NAMALWA (cell line): ENCODE measurements around the gene HSD17B1.

Source experiments
- DNase-seq: peaks from one replicate; pipeline ENCODE4 v3.0.0-alpha.2; 2015; ENCODE audit warnings: low spot score

HSD17B1 gene

DNA sequence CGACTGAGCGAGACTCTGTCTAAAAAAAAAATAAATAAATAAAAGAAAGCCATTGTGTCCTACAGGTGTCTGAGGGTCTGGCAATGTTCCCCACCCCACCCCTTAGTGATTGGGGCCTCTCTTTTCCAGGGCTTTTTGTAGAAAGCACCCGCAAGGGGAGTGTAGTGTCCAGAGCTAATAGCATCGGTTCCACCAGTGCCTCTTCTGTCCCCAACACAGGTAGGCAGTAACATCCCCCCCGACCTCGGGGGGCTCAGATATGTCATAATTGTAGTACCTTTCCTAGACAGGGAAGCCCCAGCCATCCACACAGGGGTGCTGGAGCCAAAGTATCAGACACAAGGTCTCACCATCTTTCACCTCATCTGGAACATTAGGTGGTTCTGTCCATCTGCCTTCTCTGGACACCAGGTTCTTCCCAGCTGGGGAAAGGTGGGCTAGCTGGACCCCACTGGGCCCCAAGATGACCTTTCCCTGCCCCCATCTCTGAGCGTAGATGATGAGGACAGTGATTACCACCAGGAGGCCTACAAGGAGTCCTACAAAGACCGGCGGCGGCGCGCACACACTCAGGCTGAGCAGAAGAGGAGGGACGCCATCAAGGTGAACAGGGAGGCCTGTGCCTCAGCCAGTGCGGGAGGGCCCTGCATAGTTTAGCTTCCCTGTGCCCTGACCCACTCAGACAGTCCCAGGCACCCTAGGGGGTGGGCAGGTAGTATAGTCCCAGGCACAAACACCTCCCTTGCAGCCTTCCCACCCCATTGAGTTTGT is 15.8 kb downstream of the HSD17B1 start:
- no peak for DNase-seq

DNA sequence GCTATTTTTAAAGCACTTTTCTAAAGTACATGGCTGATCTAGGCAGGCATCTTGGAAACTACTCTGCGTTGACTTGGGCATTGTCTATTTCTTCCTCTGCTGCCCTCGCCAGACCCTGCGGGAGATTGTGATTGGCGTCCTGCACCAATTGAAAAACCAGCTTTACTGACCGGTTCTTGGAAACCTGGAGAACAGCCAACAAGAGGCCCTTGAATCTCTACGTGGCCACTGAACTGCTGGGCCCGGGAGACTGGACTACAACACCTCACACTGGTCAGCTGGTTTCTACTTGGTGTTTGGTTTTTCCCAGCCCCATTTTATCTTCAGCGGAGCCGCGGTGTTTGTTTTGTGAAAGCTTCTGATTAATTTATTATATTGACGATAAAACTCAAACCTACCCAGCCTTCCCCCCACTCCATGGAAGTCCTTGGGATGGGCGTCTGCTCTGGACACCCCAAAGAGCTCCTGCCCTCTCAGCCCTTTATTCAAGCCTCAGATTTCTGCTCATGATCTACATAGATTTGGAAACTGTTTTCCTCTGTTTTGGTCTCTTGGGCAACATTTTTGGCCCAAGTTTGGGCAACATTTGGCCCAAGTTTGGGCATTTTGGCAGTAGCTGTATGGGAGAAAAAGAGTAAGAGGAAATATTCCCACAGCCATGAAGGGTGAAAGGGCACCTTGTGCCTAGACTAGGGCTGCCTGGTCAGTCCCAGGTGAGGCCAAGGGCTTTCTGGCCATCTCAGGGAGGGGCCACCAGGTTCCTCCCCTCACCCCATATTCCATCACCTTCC is 18.9 kb downstream of the HSD17B1 start:
- DNase-seq: no peak

DNA sequence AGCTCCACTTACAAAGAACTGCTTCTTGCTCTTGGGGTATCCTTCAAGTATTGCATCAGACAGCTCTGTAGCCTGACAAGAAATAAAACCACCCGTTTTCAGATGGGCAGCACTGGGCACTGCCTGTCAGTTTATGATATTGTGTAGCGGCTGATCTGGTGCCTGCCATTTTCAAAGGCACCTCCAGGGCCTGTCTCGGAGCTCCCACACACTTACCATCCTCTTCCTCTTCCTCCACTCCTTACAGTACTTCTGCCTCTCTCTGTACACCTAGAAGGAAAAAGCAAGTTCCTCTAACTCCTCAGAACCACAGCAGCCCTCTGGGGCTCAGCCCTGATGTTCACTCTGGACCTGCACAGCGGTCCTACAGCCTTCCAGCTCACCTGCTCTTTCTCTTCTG is 20.4 kb downstream of the HSD17B1 start:
- DNase-seq: no peak

DNA sequence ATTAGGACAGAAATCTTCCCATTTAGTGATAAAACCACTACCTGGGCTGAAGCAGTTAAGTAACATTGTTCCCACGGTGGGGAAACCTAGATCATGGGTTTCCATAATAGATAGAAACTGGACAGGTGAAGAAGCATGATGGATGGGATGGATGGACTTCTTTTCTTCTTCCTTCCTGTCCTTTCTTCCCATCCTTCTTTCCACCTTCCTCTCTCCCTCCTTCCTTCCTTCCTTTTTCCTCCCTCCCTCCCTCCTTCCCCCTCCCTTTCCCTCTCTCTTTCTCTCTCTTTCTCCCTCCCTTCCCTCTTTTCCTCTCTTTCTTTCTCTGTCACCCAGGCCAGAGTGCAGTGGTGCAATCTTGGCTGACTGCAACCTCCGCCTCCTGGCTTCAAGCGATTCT is 21.7 kb downstream of the HSD17B1 start:
- DNase-seq: no peak

DNA sequence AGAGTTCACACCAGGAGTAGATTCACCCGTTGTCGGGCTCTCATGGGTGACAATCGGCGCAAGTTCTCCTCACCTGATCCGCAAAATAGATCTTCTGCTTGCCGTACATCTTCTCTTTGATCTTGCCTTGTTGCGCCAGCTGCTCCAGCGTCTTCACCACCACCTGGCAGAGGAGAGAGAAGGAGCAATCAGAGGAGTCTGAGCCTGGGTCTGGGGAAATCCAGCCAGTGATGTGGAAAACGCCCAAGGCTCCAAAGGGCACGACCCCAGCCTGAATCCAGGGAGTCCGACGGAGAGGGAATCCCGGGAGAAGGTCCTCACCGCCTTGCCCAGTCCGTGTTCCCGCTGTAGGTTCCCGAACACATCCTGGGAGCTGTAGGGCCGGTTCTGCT is 24.4 kb downstream of the HSD17B1 start:
- DNase-seq: peak; percentile 59

DNA sequence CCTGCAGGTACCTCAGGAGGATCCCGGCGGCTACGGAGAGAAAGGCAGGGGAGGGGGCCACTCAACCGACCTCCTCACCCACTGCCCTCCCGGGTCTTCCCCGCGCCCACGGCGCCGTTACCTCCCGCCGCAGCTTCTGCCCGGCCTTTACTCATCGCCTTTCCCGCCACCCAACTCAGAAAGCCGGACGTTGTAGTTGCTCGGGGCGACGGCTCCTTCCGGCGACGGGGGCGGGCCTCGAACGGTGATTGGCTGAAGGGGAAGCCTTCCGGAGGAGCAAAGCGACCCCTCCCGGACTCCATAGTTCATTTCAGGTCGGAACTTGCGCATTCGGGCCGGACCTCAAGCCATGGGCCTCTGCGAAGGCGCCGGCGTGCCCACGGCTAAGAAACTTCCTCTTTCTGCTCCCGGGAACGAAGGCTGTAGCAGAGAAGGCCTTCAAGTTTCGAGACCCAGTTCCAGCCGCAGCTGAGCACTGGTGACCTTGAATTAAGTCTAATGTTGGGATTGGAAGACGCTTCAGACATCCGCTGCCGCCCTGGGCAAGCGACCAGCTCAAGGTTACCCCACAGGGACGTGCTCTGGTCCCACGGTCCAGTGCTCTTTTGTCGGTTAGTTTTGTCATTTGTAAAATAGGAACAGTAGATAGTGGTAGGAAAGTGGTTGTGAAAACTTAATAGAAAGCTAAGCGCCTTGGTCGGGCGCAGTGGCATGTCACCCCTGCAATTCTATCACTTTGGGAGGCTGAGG is 25.0 kb downstream of the HSD17B1 start, which contains the start of gene PSMC3IP:
TSS of gene PSMC3IP (minus strand) at position 198 of the 750 bp plus-strand sequence. CDS start at position 155, 43 bp downstream.
- peak; percentile 96 for DNase-seq

DNA sequence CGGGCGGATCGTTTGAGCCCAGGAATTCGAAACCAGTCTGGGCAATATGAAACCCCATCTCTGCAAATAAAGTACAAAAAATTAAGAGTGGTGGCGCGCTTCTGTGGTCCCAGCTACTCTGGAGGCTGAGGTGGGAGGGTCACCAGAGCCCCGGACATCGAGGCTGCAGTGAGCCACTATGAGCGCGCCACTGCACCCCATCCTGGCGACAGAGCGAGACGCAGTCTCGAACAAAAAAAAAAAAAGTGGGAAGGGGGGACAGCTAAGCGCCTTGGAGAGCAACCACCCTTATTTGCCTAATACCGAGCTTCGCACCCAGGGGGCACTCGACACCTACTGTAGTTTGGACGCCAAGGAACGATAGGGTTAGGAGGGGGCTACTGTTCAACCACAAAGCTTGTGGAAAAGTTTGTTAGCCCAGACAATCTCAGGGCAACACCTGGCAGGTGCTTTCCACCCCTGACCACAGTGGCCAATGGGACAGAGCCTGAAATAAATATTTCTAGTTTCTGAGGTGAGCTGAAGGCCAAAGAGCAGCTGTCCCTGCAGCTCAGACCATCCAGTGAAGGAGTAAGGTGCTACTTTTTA is 25.7 kb downstream of the HSD17B1 start:
- DNase-seq: peak; percentile 91

DNA sequence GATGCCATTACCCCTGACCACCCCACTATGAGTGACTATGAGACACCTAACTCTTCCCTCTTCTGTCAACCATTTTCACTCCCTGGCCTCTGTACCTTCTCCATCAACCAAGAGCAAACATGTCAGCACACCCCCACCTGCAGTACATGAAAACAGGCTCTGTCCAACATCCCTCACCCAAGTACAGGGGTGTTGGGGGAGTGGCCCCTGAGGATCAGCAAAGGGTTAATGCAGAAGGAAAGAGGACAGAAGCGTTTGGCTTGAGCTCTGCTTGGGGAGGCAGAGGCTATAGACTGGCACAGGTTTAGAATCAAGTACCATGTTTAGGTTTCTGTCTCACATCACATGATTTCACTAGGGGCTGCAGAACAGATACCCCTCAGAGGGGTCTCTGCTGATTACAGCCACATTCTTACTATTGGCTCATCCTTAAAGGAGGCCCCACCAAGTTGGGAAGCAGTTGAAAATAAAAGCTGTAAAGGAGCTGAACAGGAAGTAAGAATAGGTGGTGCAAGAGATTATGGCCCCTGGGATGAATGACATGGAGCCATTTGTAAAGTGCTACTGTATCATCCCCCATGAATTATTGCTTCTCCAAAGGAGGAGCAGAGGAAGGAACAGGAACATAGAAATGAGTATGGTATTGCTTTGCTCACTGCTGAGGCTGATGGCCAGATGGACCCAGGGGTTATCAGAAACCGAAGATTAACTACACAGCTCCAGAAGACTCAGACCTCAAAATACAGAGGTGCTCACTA is 27.2 kb downstream of the HSD17B1 start:
- no peak for DNase-seq

DNA sequence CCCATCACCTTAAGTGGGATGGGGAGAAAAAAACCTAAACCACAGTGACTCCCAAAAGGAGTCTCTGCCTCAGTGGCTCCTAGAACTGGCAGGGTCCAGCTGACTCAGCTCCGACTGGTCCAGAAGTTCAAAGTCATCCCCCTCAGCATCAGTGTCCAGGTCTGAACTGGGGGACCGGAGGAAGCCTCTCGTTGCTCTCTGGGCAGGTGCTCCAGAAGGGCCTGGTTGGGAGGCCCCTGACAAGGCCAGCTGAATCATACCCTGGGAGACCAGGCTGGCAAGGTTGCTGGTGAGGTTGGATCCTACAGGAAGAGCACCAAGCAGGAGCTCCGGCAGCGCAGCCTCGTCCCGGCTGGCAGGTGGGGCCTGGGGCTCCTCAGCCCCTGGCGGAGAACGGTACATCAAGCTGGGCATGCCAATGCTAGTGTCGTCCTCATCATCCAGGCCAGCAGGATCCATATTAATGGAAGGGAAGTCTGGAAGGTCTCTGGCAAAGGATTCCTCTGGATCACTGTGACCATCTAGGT is 29.1 kb downstream of the HSD17B1 start:
- no peak for DNase-seq

DNA sequence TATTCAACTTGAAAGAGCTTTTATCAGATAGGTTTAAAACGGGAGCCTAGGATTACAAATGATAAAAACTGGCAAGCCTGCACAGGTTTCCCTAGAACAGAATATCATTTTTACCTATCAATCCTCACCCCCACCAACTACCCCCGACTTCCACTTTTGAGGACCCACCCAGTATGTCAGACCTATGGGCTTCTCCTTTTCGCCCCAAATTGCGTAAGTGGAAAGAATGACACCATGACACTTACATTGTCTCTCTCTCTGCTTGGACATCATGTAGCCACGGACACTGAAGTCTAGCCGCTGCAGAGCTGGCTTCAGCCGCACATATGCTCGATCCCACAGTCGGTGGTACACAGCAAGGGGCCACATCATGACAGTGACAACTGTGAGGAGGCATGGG is 32.2 kb downstream of the HSD17B1 start:
- DNase-seq: no peak

DNA sequence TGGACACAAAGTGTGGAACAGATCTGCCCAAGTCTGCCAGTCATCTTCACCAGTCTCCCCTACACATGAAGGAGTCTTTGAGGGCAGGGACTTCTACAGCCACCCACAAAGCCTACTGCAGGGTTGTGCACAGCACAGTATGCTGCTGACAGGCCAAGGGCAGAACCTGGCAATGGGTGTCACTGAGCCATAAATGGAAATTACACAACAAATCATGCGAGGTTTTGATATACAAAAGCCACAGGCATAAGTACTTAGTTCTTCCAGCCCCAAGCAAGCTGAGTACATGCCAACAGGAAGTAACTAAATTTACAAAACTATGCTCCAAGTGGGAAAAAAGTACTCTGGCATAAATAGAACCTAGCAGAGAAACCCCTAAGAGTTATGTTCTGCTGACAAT is 32.6 kb downstream of the HSD17B1 start:
- no peak for DNase-seq

DNA sequence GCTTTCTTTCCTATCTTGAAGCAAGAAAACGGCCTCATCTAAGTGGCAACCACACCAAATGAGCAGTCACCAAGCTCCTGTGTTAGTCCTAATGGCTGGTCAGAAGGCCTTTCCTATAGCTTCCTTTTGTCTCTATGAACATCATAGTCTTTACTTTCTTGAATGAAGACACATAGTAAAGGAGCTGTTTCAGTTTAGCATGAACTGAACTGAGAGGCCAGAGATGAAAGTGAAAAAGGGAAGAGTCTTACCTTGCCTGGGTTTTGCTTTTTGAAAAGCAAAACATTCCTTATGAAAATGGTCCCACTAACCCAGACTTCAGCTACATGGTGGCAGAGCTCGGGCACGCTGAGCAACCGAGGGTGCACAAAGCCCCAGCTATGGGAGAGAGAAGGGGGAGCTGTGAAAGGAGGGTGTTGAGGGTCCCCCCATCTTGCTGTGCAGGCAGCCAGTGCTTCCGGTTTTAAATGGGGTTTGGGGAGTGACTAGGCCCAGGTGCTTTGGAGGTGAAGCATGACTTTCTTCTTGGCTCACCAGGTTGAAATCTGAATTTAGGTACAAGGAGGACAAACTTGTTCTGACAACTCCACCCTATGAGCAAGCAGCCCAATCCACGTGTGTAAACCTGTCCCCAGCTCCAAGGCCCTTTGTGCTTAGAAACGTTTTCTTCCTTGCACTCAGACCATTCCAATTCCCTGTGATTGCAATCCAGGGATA is 33.9 kb downstream of the HSD17B1 start:
- DNase-seq: no peak

DNA sequence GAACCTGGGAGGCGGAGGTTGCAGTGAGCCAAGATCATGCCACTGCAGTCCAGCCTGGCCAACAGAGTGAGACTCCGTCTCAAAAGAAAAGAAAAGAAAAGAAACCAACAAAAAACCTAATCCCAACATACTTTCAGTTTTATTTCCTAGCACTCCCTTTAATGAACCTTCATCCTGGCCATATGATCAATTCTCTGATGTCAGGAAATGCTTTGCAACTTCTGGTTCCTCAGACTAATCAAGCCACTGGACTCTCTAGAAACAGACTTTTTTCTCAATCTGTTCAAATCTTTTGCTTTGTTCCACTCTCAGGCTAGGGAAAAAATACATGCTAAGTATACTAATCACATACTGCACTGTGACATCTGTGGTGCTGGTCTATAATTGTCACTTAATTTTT is 38.2 kb downstream of the HSD17B1 start:
- no peak for DNase-seq

DNA sequence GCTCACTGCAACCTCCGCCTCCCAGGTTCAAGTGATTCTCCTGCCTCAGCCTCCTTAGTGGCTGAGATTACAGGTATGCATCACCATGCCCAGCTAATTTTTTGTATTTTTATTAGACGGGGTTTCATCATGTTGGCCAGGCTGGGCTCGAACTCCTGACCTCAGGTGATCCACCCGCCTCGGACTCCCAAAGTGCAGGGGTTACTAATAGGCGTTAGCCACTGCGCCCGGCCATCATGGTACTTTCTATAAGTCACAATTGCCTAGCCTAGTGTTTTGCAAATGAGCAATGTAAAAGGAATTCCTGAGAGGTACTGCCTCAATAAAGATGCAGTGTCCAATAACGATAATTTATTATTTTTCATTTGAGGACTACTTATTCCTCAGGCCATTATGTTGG is 38.7 kb downstream of the HSD17B1 start:
- no peak for DNase-seq

DNA sequence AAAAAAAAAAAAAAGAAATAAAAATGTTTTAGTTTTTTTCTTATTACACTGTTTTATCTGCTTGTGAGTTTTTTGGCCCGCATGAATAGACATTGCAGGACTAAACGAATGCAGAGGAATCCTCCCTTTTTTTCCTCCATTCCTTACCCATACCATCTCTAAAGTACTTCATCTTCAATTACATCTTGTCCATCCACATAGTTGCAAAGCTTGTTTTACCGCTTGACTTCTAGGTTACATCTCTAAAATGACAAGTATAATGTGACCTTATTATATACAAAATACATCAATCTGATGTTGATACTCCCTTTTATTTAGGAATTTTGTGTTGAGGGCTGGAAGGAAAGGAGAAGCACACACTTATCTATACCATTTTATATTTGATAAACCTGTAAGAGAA is 43.7 kb downstream of the HSD17B1 start:
- DNase-seq: no peak

DNA sequence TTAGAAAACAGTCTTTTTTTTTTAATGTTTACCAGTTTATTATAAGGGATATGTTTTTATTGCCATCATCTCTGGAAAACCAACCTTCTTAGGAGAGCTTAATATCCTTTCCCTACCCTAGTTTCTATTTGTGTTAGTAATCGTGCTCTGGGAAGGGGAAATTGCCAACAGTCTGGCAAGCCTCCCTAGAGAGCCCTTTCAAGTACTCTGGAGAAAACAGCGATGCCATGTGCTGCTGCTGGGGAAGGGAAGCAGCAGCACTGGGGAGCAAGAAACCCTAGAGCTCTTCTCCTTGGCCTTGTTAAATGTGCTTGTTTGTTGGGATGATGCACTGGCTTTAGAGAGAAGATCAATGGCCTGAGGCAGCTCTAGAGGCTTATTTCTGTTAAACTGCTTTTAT is 46.2 kb downstream of the HSD17B1 start:
- DNase-seq: no peak

DNA sequence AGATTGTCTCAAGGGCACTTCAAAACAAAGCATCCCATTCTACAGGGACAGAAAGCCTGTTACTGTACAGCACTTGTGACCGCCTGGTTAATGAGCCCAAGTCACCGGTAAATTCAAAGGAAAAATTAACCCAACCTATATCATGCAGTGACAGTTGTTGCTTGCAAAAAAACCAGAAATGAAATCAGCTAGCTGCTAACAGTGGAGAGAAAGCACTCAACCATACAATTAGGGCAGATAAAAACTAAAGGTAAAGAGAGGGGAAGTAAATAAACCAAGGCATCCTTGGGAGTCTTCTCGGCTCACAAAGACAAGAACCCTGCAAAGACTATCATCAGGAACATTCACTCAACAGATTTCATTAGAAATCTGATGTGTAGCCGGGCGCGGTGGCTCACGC is 50.6 kb downstream of the HSD17B1 start:
- DNase-seq: peak; percentile 12
